ENCODE data around the gene RPS2. TPM values are rescaled to one million over a fixed set of nuclear protein-coding genes. Genes with fewer than 3 reads are reported as not detected.

Gene RPS2
- total RNA-seq, 1 experiment from 2014 or later: 2,950 TPM

GRCh38 chr16:1999866-2000514, 35.4 kb upstream of the RPS2 start:
- intact Hi-C loops (cut with micrococcal nuclease; ENCODE audit: unreplicated experiment): no loop called here
- peaks cover 12% of the 10 kb centered on the region for H3K4me1 Mint-ChIP-seq (ENCODE audit: low read depth, unreplicated experiment)
- CTCF ChIA-PET: interaction anchor here (0.7 kb wide), 1 partner anchor 16 kb away, joined by 3 read pairs; no protein-coding TSS in a partner anchor

DNA sequence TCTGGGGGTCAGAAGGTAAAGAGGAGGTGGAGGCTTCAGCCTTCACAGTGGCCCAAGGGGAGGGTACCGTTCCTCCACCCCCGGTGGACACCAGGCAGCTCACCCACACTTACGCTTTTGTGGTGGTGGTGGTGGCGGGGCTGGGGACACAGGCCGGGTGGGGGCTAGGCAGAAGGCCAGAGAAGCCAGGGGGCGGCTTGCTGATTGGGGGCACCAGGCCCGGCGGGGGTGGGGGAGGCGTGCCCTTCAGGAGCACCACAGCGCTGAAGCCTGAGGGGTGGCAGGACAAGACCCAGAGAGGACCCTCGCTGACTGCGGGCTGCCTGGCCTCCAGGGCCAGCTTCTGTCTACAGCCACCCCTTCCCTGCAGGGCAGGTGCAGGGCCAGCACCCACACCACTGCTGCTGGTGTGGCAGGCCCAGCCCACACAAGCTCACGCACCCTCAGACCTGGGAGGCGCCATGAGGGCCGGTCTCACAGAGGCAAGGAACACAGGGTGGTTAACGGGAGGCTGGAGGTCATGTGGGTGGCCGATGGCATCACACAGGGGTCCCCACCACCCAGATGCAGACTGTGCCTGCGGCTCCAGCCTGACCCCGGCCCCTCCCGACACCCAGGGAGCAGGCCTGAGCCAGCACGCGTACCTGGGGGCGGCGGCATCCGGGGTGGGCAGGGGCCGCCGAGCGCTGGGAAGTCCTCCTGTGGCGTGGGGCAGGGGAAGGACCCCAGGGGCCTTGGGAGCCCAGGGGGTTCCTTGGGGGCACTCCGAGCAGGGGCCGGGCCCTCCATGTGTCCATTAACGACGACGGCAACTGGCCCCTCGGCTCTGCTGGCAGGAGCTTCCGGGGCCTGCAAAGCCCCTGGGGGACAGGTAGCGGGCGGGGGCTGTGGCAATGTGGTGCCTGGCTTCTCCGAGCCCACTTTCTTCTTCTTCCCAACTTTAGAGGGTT, 34.5 kb upstream of the RPS2 start:
- no TSS peak for BruUV-seq (replicated peaks)
- Mint-ChIP-seq H3K27ac (ENCODE audit: unreplicated experiment) (no peak overlapping the region), H3K9me3 (ENCODE audit: low read depth, unreplicated experiment) (no peaks in the 10 kb centered on the region), H3K36me3 (ENCODE audit: insufficient read depth, unreplicated experiment) (peaks cover 52% of the 10 kb centered on the region), H3K4me3 (ENCODE audit: low read depth, unreplicated experiment) (no peak overlapping the region), H3K4me1 (ENCODE audit: low read depth, unreplicated experiment) (peaks cover 10% of the 10 kb centered on the region), H3K27me3 (ENCODE audit: unreplicated experiment) (no peaks in the 10 kb centered on the region)
- no peak for DNase-seq
- TF ChIP-seq, protein P1, sequence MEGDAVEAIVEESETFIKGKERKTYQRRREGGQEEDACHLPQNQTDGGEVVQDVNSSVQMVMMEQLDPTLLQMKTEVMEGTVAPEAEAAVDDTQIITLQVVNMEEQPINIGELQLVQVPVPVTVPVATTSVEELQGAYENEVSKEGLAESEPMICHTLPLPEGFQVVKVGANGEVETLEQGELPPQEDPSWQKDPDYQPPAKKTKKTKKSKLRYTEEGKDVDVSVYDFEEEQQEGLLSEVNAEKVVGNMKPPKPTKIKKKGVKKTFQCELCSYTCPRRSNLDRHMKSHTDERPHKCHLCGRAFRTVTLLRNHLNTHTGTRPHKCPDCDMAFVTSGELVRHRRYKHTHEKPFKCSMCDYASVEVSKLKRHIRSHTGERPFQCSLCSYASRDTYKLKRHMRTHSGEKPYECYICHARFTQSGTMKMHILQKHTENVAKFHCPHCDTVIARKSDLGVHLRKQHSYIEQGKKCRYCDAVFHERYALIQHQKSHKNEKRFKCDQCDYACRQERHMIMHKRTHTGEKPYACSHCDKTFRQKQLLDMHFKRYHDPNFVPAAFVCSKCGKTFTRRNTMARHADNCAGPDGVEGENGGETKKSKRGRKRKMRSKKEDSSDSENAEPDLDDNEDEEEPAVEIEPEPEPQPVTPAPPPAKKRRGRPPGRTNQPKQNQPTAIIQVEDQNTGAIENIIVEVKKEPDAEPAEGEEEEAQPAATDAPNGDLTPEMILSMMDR (IDR thresholded peaks at IDR 0.05; ENCODE audit: unreplicated experiment): no peak
- CTCF ChIA-PET: interaction anchor here (0.6 kb wide), 1 partner anchor 753 kb away, joined by 6 read pairs; no protein-coding TSS in a partner anchor
- intact Hi-C loops (cut with micrococcal nuclease; ENCODE audit: unreplicated experiment): no loop called here

More at GRCh38 chr16:1999866-2000514, 35.4 kb upstream of the RPS2 start:
- Mint-ChIP-seq H3K36me3 (ENCODE audit: insufficient read depth, unreplicated experiment) (peaks cover 52% of the 10 kb centered on the region), H3K27me3 (ENCODE audit: unreplicated experiment) (no peaks in the 10 kb centered on the region), H3K4me3 (ENCODE audit: low read depth, unreplicated experiment) (no peak overlapping the region), H3K9me3 (ENCODE audit: low read depth, unreplicated experiment) (no peaks in the 10 kb centered on the region), H3K27ac (ENCODE audit: unreplicated experiment) (no peak overlapping the region)
- no TSS peak for BruUV-seq (replicated peaks)
- no peak for DNase-seq
- TF ChIP-seq, protein P1 (IDR thresholded peaks at IDR 0.05; ENCODE audit: unreplicated experiment): no peak

DNA sequence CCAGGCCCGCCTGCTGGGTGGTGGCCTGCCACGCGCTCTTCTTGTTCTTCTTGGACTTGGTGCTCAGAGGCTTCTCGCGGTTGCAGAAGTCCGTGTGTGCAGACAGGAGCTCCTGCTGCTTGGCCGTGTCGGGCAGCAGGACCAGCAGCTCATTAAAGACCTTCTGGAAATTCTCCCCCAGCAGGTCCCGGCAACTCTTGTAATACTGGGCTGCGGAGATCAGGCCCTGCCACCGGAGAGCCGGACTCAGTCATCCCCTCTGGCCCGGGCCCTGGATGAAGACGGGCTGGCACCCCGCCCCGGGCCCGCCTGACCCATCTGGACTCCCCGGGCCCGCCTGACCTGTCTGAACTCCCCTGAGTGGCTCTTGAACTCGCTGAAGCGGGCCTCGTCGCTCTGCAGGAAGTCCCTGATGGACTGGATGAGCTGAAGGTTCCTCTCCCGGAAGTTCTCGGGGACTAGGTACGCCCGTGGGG, 33.8 kb upstream of the RPS2 start:
- BruUV-seq (replicated peaks): no TSS peak
- TF ChIP-seq, protein P1 (IDR thresholded peaks at IDR 0.05; ENCODE audit: unreplicated experiment): no peak
- no peak overlapping the region for H3K27ac Mint-ChIP-seq (ENCODE audit: unreplicated experiment)
- no peaks in the 10 kb centered on the region for H3K9me3 Mint-ChIP-seq (ENCODE audit: low read depth, unreplicated experiment)
- CTCF ChIA-PET: no interaction called here
- intact Hi-C loops (cut with micrococcal nuclease; ENCODE audit: unreplicated experiment): no loop called here
- H3K36me3 Mint-ChIP-seq (ENCODE audit: insufficient read depth, unreplicated experiment): peaks cover 57% of the 10 kb centered on the region
- DNase-seq: no peak
- H3K27me3 Mint-ChIP-seq (ENCODE audit: unreplicated experiment): no peaks in the 10 kb centered on the region
- H3K4me1 Mint-ChIP-seq (ENCODE audit: low read depth, unreplicated experiment): peaks cover 17% of the 10 kb centered on the region
- no peak overlapping the region for H3K4me3 Mint-ChIP-seq (ENCODE audit: low read depth, unreplicated experiment)

DNA sequence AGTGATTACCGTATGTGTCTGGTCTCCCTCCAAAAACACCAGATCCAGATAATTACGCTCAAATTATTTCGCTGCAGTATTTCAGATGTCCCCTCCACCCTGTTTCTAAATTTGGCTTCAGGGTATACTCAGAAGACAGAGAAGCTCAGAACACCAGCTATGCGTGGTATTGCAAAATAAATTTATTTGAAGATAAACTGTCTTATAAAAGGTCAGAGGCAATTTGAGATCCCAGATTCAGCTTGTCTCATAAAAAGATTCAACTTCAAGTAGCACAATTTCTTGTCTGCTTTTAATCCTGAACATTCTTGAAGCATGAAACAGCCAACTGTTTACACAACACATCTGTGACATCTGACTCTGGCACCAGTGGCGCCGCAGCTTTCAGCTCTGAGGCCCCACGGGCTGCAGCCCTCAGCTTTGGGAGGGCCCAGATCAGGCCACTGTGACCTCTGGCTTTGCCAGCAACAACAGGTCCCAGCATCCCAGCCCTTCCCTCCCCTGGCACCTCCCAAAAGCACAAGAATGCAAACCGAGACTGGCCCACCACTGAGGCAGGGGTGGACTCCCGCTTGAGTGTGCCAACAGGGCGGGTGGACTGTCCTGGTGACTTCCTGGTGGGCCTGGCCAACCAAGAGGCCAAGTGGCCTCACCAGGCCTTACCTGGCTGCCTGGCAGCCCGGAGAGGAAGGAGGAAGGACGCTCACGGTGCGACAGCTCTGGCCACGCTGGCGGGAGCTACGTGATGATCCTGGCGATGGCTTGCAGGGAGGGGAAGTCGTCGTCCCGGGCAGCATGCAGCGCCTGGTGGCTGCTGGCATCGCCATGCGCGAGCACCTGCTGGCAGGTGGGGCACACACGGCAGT, 33.1 kb upstream of the RPS2 start:
- TF ChIP-seq, protein P1 (IDR thresholded peaks at IDR 0.05; ENCODE audit: unreplicated experiment): no peak
- TSS peak; percentile 22 for BruUV-seq (replicated peaks)
- intact Hi-C loops (cut with micrococcal nuclease; ENCODE audit: unreplicated experiment): no loop called here

More for the DNA sequence above, 33.1 kb upstream of the RPS2 start:
- Mint-ChIP-seq H3K9me3 (ENCODE audit: low read depth, unreplicated experiment) (no peaks in the 10 kb centered on the region), H3K4me1 (ENCODE audit: low read depth, unreplicated experiment) (peaks cover 17% of the 10 kb centered on the region), H3K27ac (ENCODE audit: unreplicated experiment) (no peak overlapping the region), H3K4me3 (ENCODE audit: low read depth, unreplicated experiment) (no peak overlapping the region), H3K27me3 (ENCODE audit: unreplicated experiment) (no peaks in the 10 kb centered on the region), H3K36me3 (ENCODE audit: insufficient read depth, unreplicated experiment) (peaks cover 57% of the 10 kb centered on the region)
- no peak for DNase-seq
- CTCF ChIA-PET: interaction anchor here (0.5 kb wide), 1 partner anchor 93 kb away, joined by 3 read pairs; no protein-coding TSS in a partner anchor

Measured in Calu3 (cell line).